Neural cell (in vitro differentiated cells): ENCODE measurements around the gene TRAM2. TPM values are rescaled to one million over a fixed set of nuclear protein-coding genes. Genes with fewer than 3 reads are reported as not detected.

Source experiments
- H2AFZ ChIP-seq: fragments of 200-600, 300-800 bp; sonication (generic), shearing (Covaris generic); 2 replicates; pipeline ENCODE4 v1.6.0; 2014; ENCODE audit warnings: low read depth, mild to moderate bottlenecking, antibody characterized with exemption, low read length, moderate library complexity
- H3F3A ChIP-seq: fragments of 200-600 bp; shearing (Covaris generic); 2 replicates; pipeline ENCODE4 v1.6.1; 2016; ENCODE audit warnings: mild to moderate bottlenecking, moderate library complexity, mixed read lengths, antibody characterized with exemption, low read length; ENCODE audit not compliant: insufficient read depth, poor library complexity, severe bottlenecking
- H3K27ac ChIP-seq: fragments of 200-600, 300-800 bp; sonication (generic), shearing (Covaris generic); 2 replicates; pipeline ENCODE4 v1.5.1; 2014; ENCODE audit warnings: mild to moderate bottlenecking, low read length, moderate library complexity
- H3K27me3 ChIP-seq: fragments of 300-800, 200-600 bp; sonication (generic), shearing (Covaris generic); 2 replicates; pipeline ENCODE4 v1.6.0; 2014; ENCODE audit warnings: mild to moderate bottlenecking, low read depth, low read length, moderate library complexity; ENCODE audit not compliant: insufficient read depth
- H3K36me3 ChIP-seq: fragments of 300-800, 200-600 bp; sonication (generic), shearing (Covaris generic); 2 replicates; pipeline ENCODE4 v1.5.1; 2014; ENCODE audit warnings: mild to moderate bottlenecking, antibody characterized with exemption, low read length, moderate library complexity; ENCODE audit not compliant: insufficient read depth
- H3K4me2 ChIP-seq: fragments of 300-800, 200-600 bp; sonication (generic), shearing (Covaris generic); 2 replicates; pipeline ENCODE4 v1.6.0; 2014; ENCODE audit warnings: mild to moderate bottlenecking, low read length
- H3K4me3 ChIP-seq: fragments of 300-800, 200-600 bp; sonication (generic), shearing (Covaris generic); 2 replicates; pipeline ENCODE4 v1.5.1; 2014; ENCODE audit warnings: mild to moderate bottlenecking, low read length, moderate library complexity
- H3K79me2 ChIP-seq: fragments of 200-600 bp; shearing (Covaris generic); replicated peaks from 2 replicates; pipeline ENCODE4 v1.6.0; 2014; ENCODE audit warnings: mild to moderate bottlenecking, low read length, moderate library complexity; ENCODE audit not compliant: insufficient read depth
- H3K9ac ChIP-seq: fragments of 300-800, 200-600 bp; sonication (generic), shearing (Covaris generic); 2 replicates; pipeline ENCODE4 v1.6.1; 2016; ENCODE audit warnings: mild to moderate bottlenecking, low read length, mixed read lengths
- H3K9me2 ChIP-seq: fragments of 200-600 bp; shearing (Covaris generic); 2 replicates; pipeline ENCODE4 v1.6.1; 2016; ENCODE audit warnings: mild to moderate bottlenecking, low read length, mixed read lengths; ENCODE audit not compliant: insufficient read depth
- H3K9me3 ChIP-seq: fragments of 200-600, 300-800 bp; sonication (generic), shearing (Covaris generic); 2 replicates; pipeline ENCODE4 v1.6.1; 2016; ENCODE audit warnings: mild to moderate bottlenecking, mixed run types, low read length, moderate library complexity, mixed read lengths
- H4K20me1 ChIP-seq: fragments of 200-600 bp; shearing (Covaris generic); 2 replicates; pipeline ENCODE4 v1.6.1; 2016; ENCODE audit warnings: mild to moderate bottlenecking, mixed run types; ENCODE audit not compliant: insufficient read depth
- EP300 ChIP-seq: fragments of 450-650 bp; conservative IDR thresholded peaks from 2 replicates; pipeline ENCODE4 v1.6.1; 2014; ENCODE audit warnings: antibody characterized with exemption, mild to moderate bottlenecking, moderate library complexity; ENCODE audit not compliant: poor library complexity, severe bottlenecking
- EZH2 ChIP-seq: fragments of 200-600, 300-800 bp; shearing (Covaris generic), sonication (generic); IDR thresholded peaks from 2 replicates; pipeline ENCODE4 v1.6.1; 2014; ENCODE audit warnings: antibody characterized with exemption, low read length, borderline replicate concordance, mild to moderate bottlenecking; ENCODE audit not compliant: insufficient read depth, poor library complexity, severe bottlenecking
- MXI1 ChIP-seq: fragments of 450-650 bp; conservative IDR thresholded peaks from 2 replicates; pipeline ENCODE4 v1.6.1; 2014; ENCODE audit warnings: antibody characterized with exemption, mild to moderate bottlenecking; ENCODE audit not compliant: poor library complexity, severe bottlenecking
- POLR2AphosphoS5 ChIP-seq: IDR thresholded peaks from 2 replicates; pipeline ENCODE4 v1.6.1; 2012
- RAD21 ChIP-seq: fragments of 450-650 bp; conservative IDR thresholded peaks from 2 replicates; pipeline ENCODE4 v1.6.1; 2014; ENCODE audit warnings: antibody characterized with exemption, mild to moderate bottlenecking, moderate library complexity
- SMC3 ChIP-seq: fragments of 450-650 bp; conservative IDR thresholded peaks from 2 replicates; pipeline ENCODE4 v1.6.1; 2014; ENCODE audit warnings: antibody characterized with exemption, mild to moderate bottlenecking, moderate library complexity; ENCODE audit not compliant: poor library complexity
- TAF1 ChIP-seq: IDR thresholded peaks from 2 replicates; pipeline ENCODE4 v1.6.1; 2012; ENCODE audit warnings: low read depth
- polyA plus RNA-seq: library from polyadenylated mRNA; depleted of rRNA; stranded (reverse); fragments of >200 nt; gene quantifications from 2 replicates; pipeline ENCODE4 v1.2.3, GENCODE V29; 2014
- TF ChIP-seq, protein P1 (sequence below): IDR thresholded peaks from 2 replicates; pipeline ENCODE4 v1.6.1; 2012; ENCODE audit warnings: borderline replicate concordance
- TF ChIP-seq, protein P2 (sequence below): fragments of 450-650 bp; IDR thresholded peaks from 2 replicates; pipeline ENCODE4 v1.5.1; 2014; ENCODE audit warnings: antibody characterized with exemption, mild to moderate bottlenecking, moderate library complexity; ENCODE audit not compliant: poor library complexity, severe bottlenecking

Gene TRAM2
- polyA plus RNA-seq, 1 donor from 2014 or later: 0.41 TPM

DNA sequence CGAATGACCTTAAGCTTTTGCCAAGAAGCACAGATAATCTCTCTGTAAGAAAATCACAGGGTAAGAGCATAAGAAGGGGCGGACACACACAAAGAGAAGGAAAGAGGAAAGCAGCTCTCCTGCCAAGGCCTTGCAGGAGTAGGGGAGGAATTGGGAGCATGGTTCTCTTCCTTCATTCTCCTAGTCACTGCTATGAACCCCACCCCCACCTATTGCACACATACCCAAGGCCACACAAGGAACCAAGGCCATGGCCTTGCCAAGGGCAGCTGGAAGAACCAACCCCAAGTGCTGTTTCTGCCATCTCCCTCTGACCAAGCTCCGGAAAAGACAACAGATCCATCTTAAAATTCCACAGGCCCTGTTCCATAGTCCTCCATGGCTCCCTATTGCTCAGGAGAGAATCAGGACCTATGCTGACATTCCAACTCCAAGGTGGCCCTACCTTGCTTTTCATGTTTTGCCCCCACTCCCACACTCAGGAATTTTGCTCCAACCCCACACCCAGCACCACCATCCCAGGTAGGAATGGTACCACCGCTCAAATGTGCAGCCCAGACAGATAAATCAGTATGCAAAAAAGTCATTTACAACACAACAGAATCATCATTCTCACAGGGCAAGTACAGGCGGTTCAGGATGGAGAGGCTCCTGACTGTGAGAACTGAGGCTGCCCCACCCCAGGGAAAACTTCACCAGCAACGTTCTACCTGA, 31.3 kb downstream of the TRAM2 start:
- H2AFZ ChIP-seq: no peak overlapping the region
- no peak overlapping the region for H3K27ac ChIP-seq
- TF ChIP-seq EZH2: no peak
- no peak for TF ChIP-seq TAF1
- TF ChIP-seq POLR2AphosphoS5: no peak
- no peak for TF ChIP-seq MXI1
- no peak for TF ChIP-seq SMC3
- TF ChIP-seq RAD21: no peak
- TF ChIP-seq, protein P1, sequence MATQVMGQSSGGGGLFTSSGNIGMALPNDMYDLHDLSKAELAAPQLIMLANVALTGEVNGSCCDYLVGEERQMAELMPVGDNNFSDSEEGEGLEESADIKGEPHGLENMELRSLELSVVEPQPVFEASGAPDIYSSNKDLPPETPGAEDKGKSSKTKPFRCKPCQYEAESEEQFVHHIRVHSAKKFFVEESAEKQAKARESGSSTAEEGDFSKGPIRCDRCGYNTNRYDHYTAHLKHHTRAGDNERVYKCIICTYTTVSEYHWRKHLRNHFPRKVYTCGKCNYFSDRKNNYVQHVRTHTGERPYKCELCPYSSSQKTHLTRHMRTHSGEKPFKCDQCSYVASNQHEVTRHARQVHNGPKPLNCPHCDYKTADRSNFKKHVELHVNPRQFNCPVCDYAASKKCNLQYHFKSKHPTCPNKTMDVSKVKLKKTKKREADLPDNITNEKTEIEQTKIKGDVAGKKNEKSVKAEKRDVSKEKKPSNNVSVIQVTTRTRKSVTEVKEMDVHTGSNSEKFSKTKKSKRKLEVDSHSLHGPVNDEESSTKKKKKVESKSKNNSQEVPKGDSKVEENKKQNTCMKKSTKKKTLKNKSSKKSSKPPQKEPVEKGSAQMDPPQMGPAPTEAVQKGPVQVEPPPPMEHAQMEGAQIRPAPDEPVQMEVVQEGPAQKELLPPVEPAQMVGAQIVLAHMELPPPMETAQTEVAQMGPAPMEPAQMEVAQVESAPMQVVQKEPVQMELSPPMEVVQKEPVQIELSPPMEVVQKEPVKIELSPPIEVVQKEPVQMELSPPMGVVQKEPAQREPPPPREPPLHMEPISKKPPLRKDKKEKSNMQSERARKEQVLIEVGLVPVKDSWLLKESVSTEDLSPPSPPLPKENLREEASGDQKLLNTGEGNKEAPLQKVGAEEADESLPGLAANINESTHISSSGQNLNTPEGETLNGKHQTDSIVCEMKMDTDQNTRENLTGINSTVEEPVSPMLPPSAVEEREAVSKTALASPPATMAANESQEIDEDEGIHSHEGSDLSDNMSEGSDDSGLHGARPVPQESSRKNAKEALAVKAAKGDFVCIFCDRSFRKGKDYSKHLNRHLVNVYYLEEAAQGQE: no peak
- TF ChIP-seq, protein P2, sequence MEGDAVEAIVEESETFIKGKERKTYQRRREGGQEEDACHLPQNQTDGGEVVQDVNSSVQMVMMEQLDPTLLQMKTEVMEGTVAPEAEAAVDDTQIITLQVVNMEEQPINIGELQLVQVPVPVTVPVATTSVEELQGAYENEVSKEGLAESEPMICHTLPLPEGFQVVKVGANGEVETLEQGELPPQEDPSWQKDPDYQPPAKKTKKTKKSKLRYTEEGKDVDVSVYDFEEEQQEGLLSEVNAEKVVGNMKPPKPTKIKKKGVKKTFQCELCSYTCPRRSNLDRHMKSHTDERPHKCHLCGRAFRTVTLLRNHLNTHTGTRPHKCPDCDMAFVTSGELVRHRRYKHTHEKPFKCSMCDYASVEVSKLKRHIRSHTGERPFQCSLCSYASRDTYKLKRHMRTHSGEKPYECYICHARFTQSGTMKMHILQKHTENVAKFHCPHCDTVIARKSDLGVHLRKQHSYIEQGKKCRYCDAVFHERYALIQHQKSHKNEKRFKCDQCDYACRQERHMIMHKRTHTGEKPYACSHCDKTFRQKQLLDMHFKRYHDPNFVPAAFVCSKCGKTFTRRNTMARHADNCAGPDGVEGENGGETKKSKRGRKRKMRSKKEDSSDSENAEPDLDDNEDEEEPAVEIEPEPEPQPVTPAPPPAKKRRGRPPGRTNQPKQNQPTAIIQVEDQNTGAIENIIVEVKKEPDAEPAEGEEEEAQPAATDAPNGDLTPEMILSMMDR: no peak
- no peak for TF ChIP-seq EP300
- no peaks in the 10 kb centered on the region for H3F3A ChIP-seq
- no peaks in the 10 kb centered on the region for H3K36me3 ChIP-seq
- H3K27me3 ChIP-seq: no peaks in the 10 kb centered on the region
- H3K9ac ChIP-seq: no peak overlapping the region
- no peaks in the 10 kb centered on the region for H3K9me3 ChIP-seq
- no peak overlapping the region for H3K4me3 ChIP-seq
- no peaks in the 10 kb centered on the region for H4K20me1 ChIP-seq
- H3K79me2 ChIP-seq: no peaks in the 10 kb centered on the region
- H3K9me2 ChIP-seq: no peaks in the 10 kb centered on the region
- no peak overlapping the region for H3K4me2 ChIP-seq

DNA sequence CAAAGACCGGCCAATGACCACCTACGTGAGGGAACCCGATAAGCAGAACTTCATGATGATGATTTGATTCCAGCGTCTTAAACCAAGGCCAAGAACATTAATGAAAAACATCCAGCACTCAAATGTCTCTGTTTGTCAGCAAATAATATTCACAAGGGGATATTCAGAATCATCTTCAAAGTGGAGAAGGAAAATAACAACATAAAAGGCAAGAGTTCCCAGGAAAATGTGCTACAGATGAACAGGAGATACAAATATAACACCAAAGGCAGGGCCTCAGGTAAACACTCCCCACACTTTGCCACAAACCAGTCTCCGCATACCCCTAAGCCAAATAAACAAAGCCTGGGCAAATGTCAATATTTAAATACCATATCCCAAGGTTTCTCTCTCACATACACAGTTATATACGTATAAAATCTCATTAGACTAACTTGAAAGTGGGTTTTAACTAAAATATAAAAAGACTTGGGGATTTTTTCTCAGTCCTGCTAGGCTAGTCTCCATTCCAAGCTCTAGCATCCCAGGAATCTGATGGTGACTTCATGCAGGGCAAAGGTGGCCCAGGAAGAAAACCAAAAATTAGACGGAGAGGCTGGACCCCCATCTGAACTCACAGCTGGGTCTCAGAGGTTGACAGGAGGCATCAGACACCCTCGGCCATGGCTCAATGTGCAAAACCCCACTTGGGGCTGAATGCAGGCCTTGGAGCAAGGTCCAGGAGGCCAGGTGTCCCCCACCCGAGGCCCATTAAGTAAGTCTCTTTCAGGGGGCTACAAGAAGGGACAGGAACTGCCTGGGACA, 32.1 kb downstream of the TRAM2 start:
- H3K9ac ChIP-seq: no peak overlapping the region
- no peaks in the 10 kb centered on the region for H3K36me3 ChIP-seq
- TF ChIP-seq EP300 (no peak), RAD21 (no peak), TAF1 (no peak), SMC3 (no peak), EZH2 (no peak), POLR2AphosphoS5 (no peak), MXI1 (no peak)
- TF ChIP-seq, protein P1: no peak
- TF ChIP-seq, protein P2: no peak
- no peaks in the 10 kb centered on the region for H3K27me3 ChIP-seq
- H3K9me2 ChIP-seq: no peaks in the 10 kb centered on the region
- no peak overlapping the region for H3K4me2 ChIP-seq
- H4K20me1 ChIP-seq: no peaks in the 10 kb centered on the region
- H3K9me3 ChIP-seq: no peaks in the 10 kb centered on the region
- H2AFZ ChIP-seq: no peak overlapping the region
- no peaks in the 10 kb centered on the region for H3K79me2 ChIP-seq
- H3K27ac ChIP-seq: no peak overlapping the region
- no peaks in the 10 kb centered on the region for H3F3A ChIP-seq
- H3K4me3 ChIP-seq: no peak overlapping the region
